Left ventricle myocardium inferior (tissue), 1 donor: ENCODE measurements around the gene CLDND2. TPM values are rescaled to one million over a fixed set of nuclear protein-coding genes. Genes with fewer than 3 reads are reported as not detected.

Experiments used
- DNase-seq: peaks from one replicate; pipeline ENCODE4 v3.0.0-alpha.2; 2020
- H3K27ac ChIP-seq: fragments of 200-600 bp; replicated peaks from 2 replicates; pipeline ENCODE4 v1.8.0; 2021
- H3K27me3 ChIP-seq: fragments of 200-600 bp; 2 replicates; pipeline ENCODE4 v1.8.0; 2021; ENCODE audit warnings: low read depth
- H3K36me3 ChIP-seq: fragments of 200-600 bp; 2 replicates; pipeline ENCODE4 v1.8.0; 2021
- H3K4me1 ChIP-seq: fragments of 200-600 bp; 2 replicates; pipeline ENCODE4 v1.8.0; 2021
- H3K4me3 ChIP-seq: fragments of 200-600 bp; 2 replicates; pipeline ENCODE4 v1.8.0; 2021; ENCODE audit warnings: mild to moderate bottlenecking, moderate library complexity
- H3K9me3 ChIP-seq: fragments of 200-600 bp; replicated peaks from 2 replicates; pipeline ENCODE4 v1.8.0; 2021
- intact Hi-C: fragments of 100-400 bp; cut with micrococcal nuclease; formaldehyde crosslinking; loops from one replicate; pipeline ENCODE4 v1.11.0; 2022
- total RNA-seq: library from RNA; stranded (reverse); fragmentation: NEBNext Ultra II Directional; extraction: Animal tissue kit (Norgen Biotek cat#: 25700); gene quantifications from one replicate; pipeline ENCODE4 v1.2.1, GENCODE V29; 2021
- TF ChIP-seq, protein P1 (sequence below): fragments of 200-600 bp; IDR thresholded peaks from 2 replicates; pipeline ENCODE4 v1.8.0; 2021; ENCODE audit warnings: antibody characterized with exemption, mild to moderate bottlenecking, borderline replicate concordance
- donor health status: DM: no; HTN: yes; CAD: no; lungs with severe emphysema.

Gene CLDND2
- total RNA-seq, 1 donor from 2014 or later, result 1.5 TPM

GRCh38 chr19:51318687-51319648, 49.8 kb downstream of the CLDND2 start:
- intact Hi-C loops, result no loop called here
- DNase-seq, result no peak
- H3K27me3 ChIP-seq, result peaks cover 77% of the 10 kb centered on the region
- no peak overlapping the region for H3K27ac ChIP-seq
- no peaks in the 10 kb centered on the region for H3K4me1 ChIP-seq
- H3K36me3 ChIP-seq, result no peaks in the 10 kb centered on the region
- no peak overlapping the region for H3K4me3 ChIP-seq
- TF ChIP-seq, protein P1, sequence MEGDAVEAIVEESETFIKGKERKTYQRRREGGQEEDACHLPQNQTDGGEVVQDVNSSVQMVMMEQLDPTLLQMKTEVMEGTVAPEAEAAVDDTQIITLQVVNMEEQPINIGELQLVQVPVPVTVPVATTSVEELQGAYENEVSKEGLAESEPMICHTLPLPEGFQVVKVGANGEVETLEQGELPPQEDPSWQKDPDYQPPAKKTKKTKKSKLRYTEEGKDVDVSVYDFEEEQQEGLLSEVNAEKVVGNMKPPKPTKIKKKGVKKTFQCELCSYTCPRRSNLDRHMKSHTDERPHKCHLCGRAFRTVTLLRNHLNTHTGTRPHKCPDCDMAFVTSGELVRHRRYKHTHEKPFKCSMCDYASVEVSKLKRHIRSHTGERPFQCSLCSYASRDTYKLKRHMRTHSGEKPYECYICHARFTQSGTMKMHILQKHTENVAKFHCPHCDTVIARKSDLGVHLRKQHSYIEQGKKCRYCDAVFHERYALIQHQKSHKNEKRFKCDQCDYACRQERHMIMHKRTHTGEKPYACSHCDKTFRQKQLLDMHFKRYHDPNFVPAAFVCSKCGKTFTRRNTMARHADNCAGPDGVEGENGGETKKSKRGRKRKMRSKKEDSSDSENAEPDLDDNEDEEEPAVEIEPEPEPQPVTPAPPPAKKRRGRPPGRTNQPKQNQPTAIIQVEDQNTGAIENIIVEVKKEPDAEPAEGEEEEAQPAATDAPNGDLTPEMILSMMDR, result no peak
- H3K9me3 ChIP-seq, result no peaks in the 10 kb centered on the region

DNA sequence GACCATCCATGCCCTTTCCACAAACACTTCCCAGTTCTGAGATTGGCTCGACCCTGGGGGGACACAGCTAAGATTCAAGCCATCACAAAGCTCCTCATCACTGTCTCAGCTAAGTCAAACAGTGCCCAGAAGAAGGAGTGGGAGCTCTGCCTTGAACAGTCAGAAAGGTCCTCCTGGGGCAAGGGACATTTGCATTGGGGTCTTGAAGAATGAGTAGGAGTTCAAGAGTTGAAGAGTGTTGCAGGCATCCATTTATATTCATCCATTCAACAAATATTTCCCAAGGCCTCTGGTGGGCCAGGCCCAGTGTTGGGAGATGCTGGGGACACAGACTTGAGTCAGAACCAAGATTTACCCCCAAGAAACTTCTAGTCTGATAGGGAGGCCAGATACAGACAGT, 50.8 kb downstream of the CLDND2 start:
- no peaks in the 10 kb centered on the region for H3K9me3 ChIP-seq
- intact Hi-C loops, result no loop called here
- DNase-seq, result no peak
- H3K4me1 ChIP-seq, result no peaks in the 10 kb centered on the region
- TF ChIP-seq, protein P1, result no peak
- no peak overlapping the region for H3K4me3 ChIP-seq
- H3K27ac ChIP-seq, result no peak overlapping the region
- H3K36me3 ChIP-seq, result no peaks in the 10 kb centered on the region
- peaks cover 77% of the 10 kb centered on the region for H3K27me3 ChIP-seq

DNA sequence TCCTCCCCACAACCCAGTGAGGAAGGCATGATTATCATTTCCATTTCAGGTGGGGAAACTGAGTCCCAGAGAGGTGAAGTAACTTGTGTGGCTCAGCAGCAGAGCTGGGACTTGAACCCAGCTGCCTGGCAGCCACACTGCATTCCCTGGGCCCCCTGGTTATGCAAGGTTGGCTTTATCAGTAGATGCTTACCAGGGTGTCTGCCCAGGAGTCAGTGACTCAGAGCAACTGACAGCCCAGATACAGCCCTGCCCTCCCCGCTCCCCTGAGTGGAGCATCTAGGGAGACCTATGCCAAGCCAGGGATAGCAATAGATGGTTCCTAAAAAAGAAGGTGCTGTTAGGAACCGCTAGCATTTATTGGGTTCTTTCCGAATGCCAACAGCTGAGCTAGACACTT, 51.4 kb downstream of the CLDND2 start:
- Histone ChIP-seq H3K4me3 (no peak overlapping the region), H3K36me3 (no peaks in the 10 kb centered on the region), H3K9me3 (no peaks in the 10 kb centered on the region), H3K27me3 (peaks cover 79% of the 10 kb centered on the region), H3K27ac (no peak overlapping the region), H3K4me1 (no peaks in the 10 kb centered on the region)
- intact Hi-C loops, result no loop called here
- TF ChIP-seq, protein P1, result no peak
- no peak for DNase-seq

Other genes with a start within 250 kb of the CLDND2 start
- 1.7 TPM for gene SIGLEC9, start 244.1 kb downstream of the CLDND2 start, total RNA-seq
- gene SIGLEC7, start 226.7 kb downstream of the CLDND2 start, total RNA-seq, result 0.47 TPM
- 3.0 TPM for gene CD33, start 143.9 kb downstream of the CLDND2 start, total RNA-seq
- gene SIGLECL1, start 117.9 kb downstream of the CLDND2 start, total RNA-seq, result not detected
- not detected for gene IGLON5, start 57.4 kb downstream of the CLDND2 start, total RNA-seq
- 0.66 TPM for gene VSIG10L, start 26.9 kb downstream of the CLDND2 start, total RNA-seq
- gene ETFB, start 2.6 kb downstream of the CLDND2 start, total RNA-seq, result 365 TPM
- gene NKG7, start 3.7 kb upstream of the CLDND2 start, total RNA-seq, result 1.8 TPM
- not detected for gene LIM2, start 19.0 kb upstream of the CLDND2 start, total RNA-seq
- gene C19orf84, start 21.6 kb upstream of the CLDND2 start, total RNA-seq, result not detected
- gene SIGLEC10, start 48.6 kb upstream of the CLDND2 start, total RNA-seq, result 0.38 TPM
- gene SIGLEC8, start 89.5 kb upstream of the CLDND2 start, total RNA-seq, result 0.16 TPM
- not detected for gene CEACAM18, start 109.5 kb upstream of the CLDND2 start, total RNA-seq
- gene SIGLEC12, start 132.8 kb upstream of the CLDND2 start, total RNA-seq, result 0.11 TPM
- gene SIGLEC6, start 162.7 kb upstream of the CLDND2 start, total RNA-seq, result 0.33 TPM
- gene ZNF175, start 202.3 kb upstream of the CLDND2 start, total RNA-seq, result 7.3 TPM